ENCODE measurements around the gene OLIG1. TPM values are rescaled to one million over a fixed set of nuclear protein-coding genes. Genes with fewer than 3 reads are reported as not detected.

Gene OLIG1
- total RNA-seq, 1 experiment from 2014 or later, result not detected

DNA sequence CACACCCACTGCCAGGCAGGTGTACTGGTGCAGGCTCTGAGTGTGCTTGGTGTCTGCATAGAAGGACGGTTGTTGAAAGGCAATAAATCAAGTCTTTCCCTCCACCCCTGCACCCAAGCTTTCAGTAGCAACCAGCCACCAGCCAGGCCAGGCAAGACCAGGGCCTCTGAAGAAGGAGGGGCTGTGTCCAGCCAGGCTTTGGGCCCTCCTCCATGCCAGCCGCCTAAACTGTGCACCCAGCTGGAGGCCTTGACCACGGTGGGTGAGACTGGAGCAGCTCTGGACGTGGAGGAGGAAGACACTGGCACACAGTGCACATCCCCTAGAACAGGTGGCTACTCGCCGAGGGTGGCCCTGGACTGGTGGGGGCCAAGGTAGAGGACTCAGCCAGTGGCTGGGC lies 39.3 kb upstream of the OLIG1 start:
- H3K9ac ChIP-seq (ENCODE audit: low read length), result no peak overlapping the region
- no peaks in the 10 kb centered on the region for H3K36me3 ChIP-seq (ENCODE audit: low read depth, low read length)
- no peaks in the 10 kb centered on the region for H3K9me2 ChIP-seq (replicated peaks; ENCODE audit: low read length)
- ChIA-PET POLR2A (ENCODE audit: unreplicated experiment) (no interaction called here), CTCF (no interaction called here)
- BruUV-seq (replicated peaks), result no TSS peak
- no peak overlapping the region for H3K27ac ChIP-seq (ENCODE audit: low read length)
- H3K4me2 ChIP-seq (ENCODE audit: low read length), result no peak overlapping the region
- TF ChIP-seq EZH2phosphoT487 (IDR thresholded peaks at IDR 0.05; ENCODE audit: borderline replicate concordance, low read length), result no peak
- TF ChIP-seq, protein P1, sequence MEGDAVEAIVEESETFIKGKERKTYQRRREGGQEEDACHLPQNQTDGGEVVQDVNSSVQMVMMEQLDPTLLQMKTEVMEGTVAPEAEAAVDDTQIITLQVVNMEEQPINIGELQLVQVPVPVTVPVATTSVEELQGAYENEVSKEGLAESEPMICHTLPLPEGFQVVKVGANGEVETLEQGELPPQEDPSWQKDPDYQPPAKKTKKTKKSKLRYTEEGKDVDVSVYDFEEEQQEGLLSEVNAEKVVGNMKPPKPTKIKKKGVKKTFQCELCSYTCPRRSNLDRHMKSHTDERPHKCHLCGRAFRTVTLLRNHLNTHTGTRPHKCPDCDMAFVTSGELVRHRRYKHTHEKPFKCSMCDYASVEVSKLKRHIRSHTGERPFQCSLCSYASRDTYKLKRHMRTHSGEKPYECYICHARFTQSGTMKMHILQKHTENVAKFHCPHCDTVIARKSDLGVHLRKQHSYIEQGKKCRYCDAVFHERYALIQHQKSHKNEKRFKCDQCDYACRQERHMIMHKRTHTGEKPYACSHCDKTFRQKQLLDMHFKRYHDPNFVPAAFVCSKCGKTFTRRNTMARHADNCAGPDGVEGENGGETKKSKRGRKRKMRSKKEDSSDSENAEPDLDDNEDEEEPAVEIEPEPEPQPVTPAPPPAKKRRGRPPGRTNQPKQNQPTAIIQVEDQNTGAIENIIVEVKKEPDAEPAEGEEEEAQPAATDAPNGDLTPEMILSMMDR (conservative IDR thresholded peaks at IDR 0.05; ENCODE audit: low read depth, low read length), result no peak
- no peak for TF ChIP-seq EZH2 (IDR thresholded peaks at IDR 0.05; ENCODE audit: low read length, unreplicated experiment)
- H3K27me3 ChIP-seq (ENCODE audit: low read length), result peaks cover 54% of the 10 kb centered on the region
- no peak overlapping the region for H2AFZ ChIP-seq (ENCODE audit: low read length)
- no peak; the same call in 1 of the 2 replicates for ATAC-seq
- no peaks in the 10 kb centered on the region for H3K9me3 ChIP-seq (ENCODE audit: low read length)
- no peaks in the 10 kb centered on the region for H3K4me1 ChIP-seq (ENCODE audit: insufficient read depth, low read length)
- H3K4me3 ChIP-seq (ENCODE audit: low read length), result no peak overlapping the region
- no peaks in the 10 kb centered on the region for H3F3A ChIP-seq (ENCODE audit: low read length, unreplicated experiment)
- intact Hi-C loops (cut with micrococcal nuclease), result no loop called here
- H4K20me1 ChIP-seq (ENCODE audit: low read length), result no peaks in the 10 kb centered on the region
- no peaks in the 10 kb centered on the region for H3K79me2 ChIP-seq (ENCODE audit: low read length)
- no peak for DNase-seq

DNA sequence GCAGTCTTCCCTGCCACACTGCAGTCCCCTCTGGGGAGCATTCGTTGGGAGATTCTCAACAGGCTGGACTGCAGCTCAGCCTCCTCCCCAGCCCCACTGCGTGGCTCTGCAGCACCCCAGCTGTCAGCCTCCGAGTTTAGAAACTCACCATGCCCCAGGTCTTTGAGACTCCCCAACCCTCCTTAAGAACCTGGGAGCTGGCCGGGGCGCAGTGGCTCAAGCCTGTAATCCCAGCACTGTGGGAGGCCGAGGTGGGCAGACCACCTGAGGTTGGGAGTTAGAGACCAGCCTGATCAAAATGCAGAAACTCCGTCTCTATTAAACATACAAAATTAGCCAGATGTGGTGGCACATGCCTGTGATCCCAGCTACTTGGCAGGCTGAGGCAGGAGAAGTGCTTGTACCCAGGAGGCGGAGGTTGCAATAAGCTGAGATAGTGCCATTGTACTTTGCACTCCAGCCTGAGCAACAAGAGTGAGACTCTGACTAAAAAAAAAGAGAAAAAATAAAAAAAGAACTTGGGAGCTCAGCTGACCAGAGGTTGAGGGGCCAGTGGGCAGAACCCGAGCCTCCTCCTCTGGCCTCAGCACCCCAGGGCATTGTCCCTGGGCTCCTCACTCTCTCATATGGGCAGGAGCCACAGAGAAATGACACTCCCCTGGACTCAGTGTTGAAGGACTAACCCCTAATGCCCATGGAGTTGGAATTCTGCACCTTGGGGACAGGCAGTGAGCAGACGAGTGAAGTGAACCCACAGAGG lies 38.6 kb upstream of the OLIG1 start:
- TF ChIP-seq EZH2 (IDR thresholded peaks at IDR 0.05; ENCODE audit: low read length, unreplicated experiment) (no peak), EZH2phosphoT487 (IDR thresholded peaks at IDR 0.05; ENCODE audit: borderline replicate concordance, low read length) (no peak)
- TF ChIP-seq, protein P1 (conservative IDR thresholded peaks at IDR 0.05; ENCODE audit: low read depth, low read length), result no peak
- Histone ChIP-seq H3K9ac (ENCODE audit: low read length) (no peak overlapping the region), H4K20me1 (ENCODE audit: low read length) (no peaks in the 10 kb centered on the region), H3K79me2 (ENCODE audit: low read length) (no peaks in the 10 kb centered on the region), H3K36me3 (ENCODE audit: low read depth, low read length) (no peaks in the 10 kb centered on the region), H3K4me3 (ENCODE audit: low read length) (no peak overlapping the region), H3K4me2 (ENCODE audit: low read length) (no peak overlapping the region), H3K9me2 (replicated peaks; ENCODE audit: low read length) (no peaks in the 10 kb centered on the region), H2AFZ (ENCODE audit: low read length) (no peak overlapping the region), H3K27ac (ENCODE audit: low read length) (no peak overlapping the region), H3K9me3 (ENCODE audit: low read length) (no peaks in the 10 kb centered on the region), H3K4me1 (ENCODE audit: insufficient read depth, low read length) (peaks cover 4% of the 10 kb centered on the region), H3K27me3 (ENCODE audit: low read length) (peaks cover 49% of the 10 kb centered on the region), H3F3A (ENCODE audit: low read length, unreplicated experiment) (no peaks in the 10 kb centered on the region)
- intact Hi-C loops (cut with micrococcal nuclease), result no loop called here
- CTCF ChIA-PET, result no interaction called here
- POLR2A ChIA-PET (ENCODE audit: unreplicated experiment), result no interaction called here
- no TSS peak for BruUV-seq (replicated peaks)
- no peak for ATAC-seq
- no peak for DNase-seq

DNA sequence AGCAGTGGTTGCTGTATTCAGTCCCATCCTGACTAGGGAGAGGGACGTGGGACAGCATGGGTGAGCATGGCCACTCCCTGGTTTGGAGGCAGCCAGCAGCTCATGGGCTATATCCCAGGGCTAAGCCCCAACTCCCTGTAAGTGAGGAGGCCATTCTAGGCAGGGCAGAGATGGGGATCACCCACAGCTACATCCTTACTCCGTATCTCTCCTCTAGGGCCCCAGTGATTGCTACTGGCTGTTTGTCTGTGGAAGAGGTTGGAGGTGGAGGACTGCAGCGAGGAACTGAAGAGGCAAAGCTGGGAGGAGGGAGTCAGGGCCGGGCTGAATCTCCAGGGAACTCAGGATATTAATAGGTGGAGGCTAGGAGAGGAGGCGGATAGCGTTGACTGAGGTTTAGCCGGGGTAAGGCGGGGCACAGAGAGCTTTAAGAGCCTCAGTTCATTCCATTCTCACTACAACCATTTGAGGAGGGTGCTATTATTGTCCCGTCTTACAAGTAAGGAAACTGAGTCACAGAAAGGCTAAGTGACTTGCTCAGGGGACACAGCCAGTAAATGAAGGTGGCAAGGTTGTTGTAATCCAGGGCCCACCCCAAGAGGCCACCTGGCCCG lies 37.4 kb upstream of the OLIG1 start:
- intact Hi-C loops (cut with micrococcal nuclease), result no loop called here
- H4K20me1 ChIP-seq (ENCODE audit: low read length), result no peaks in the 10 kb centered on the region
- ATAC-seq, result no peak
- POLR2A ChIA-PET (ENCODE audit: unreplicated experiment), result no interaction called here
- DNase-seq, result no peak
- H3K9me3 ChIP-seq (ENCODE audit: low read length), result no peaks in the 10 kb centered on the region
- H3K9ac ChIP-seq (ENCODE audit: low read length), result no peak overlapping the region
- H3K27me3 ChIP-seq (ENCODE audit: low read length), result peaks cover 46% of the 10 kb centered on the region
- no peaks in the 10 kb centered on the region for H3F3A ChIP-seq (ENCODE audit: low read length, unreplicated experiment)
- CTCF ChIA-PET, result no interaction called here
- H3K4me1 ChIP-seq (ENCODE audit: insufficient read depth, low read length), result peaks cover 11% of the 10 kb centered on the region
- no peak overlapping the region for H3K4me3 ChIP-seq (ENCODE audit: low read length)
- H2AFZ ChIP-seq (ENCODE audit: low read length), result no peak overlapping the region
- H3K36me3 ChIP-seq (ENCODE audit: low read depth, low read length), result no peaks in the 10 kb centered on the region
- no peak overlapping the region for H3K4me2 ChIP-seq (ENCODE audit: low read length)
- no TSS peak for BruUV-seq (replicated peaks)
- TF ChIP-seq, protein P1 (conservative IDR thresholded peaks at IDR 0.05; ENCODE audit: low read depth, low read length), result no peak
- TF ChIP-seq EZH2phosphoT487 (IDR thresholded peaks at IDR 0.05; ENCODE audit: borderline replicate concordance, low read length) (no peak), EZH2 (IDR thresholded peaks at IDR 0.05; ENCODE audit: low read length, unreplicated experiment) (no peak)
- H3K27ac ChIP-seq (ENCODE audit: low read length), result no peak overlapping the region
- no peaks in the 10 kb centered on the region for H3K79me2 ChIP-seq (ENCODE audit: low read length)
- no peaks in the 10 kb centered on the region for H3K9me2 ChIP-seq (replicated peaks; ENCODE audit: low read length)

Measured in PC-3 (cell line).